Eye (tissue), 1 donor: Measurements from ENCODE around the gene DUOXA1.
A peak's percentile ranks its signal among the peaks of the same experiment; 100 is the strongest.

Experiments
- DNase-seq: peaks from one replicate; pipeline ENCODE4 v3.0.0-alpha.2; 2015

The DUOXA1 gene, protein sequence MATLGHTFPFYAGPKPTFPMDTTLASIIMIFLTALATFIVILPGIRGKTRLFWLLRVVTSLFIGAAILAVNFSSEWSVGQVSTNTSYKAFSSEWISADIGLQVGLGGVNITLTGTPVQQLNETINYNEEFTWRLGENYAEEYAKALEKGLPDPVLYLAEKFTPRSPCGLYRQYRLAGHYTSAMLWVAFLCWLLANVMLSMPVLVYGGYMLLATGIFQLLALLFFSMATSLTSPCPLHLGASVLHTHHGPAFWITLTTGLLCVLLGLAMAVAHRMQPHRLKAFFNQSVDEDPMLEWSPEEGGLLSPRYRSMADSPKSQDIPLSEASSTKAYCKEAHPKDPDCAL

GRCh38 chr15:45129651-45130129 lies at the start of gene DUOXA1, which contains the start of gene DUOX1:
Gene DUOXA1 (minus strand): TSS chr15:45129879. CDS start chr15:45123014, 6,865 bp downstream.
Gene DUOX1 (plus strand): TSS chr15:45129994. CDS start chr15:45131967, 1,973 bp downstream.
- no peak for DNase-seq

- DNase-seq, result no peak
Measured at GRCh38 chr15:45177285-45177684, 47.6 kb upstream of the DUOXA1 start.

GRCh38 chr15:45174577-45174976 lies 44.9 kb upstream of the DUOXA1 start:
- DNase-seq, result no peak

DNA sequence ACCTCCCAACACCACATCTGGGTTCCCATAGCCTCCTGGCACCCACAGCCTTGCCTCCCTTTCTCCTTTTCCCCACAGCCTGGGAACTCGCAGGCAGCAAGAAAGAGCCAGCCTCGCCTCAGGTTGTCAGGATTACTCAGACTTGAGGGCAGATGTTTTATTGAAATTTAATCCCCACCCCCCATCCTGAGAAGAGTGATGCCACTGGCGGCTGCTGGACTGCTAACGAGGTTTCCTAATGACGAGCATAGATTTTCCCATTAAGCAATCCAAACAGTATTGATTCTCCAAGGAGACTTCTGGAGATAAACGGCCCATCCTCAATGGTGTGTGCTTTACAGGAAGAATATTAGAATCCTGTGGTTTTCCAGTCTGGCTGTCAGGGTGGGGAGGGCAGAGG lies 44.4 kb upstream of the DUOXA1 start:
- no peak for DNase-seq

GRCh38 chr15:45171912-45172311 lies 42.2 kb upstream of the DUOXA1 start:
- DNase-seq, result no peak

- DNase-seq, result peak; percentile 67
Measured at GRCh38 chr15:45169608-45170480, 40.2 kb upstream of the DUOXA1 start.

- DNase-seq, result no peak
Measured at GRCh38 chr15:45168751-45169551, 39.3 kb upstream of the DUOXA1 start.

DNA sequence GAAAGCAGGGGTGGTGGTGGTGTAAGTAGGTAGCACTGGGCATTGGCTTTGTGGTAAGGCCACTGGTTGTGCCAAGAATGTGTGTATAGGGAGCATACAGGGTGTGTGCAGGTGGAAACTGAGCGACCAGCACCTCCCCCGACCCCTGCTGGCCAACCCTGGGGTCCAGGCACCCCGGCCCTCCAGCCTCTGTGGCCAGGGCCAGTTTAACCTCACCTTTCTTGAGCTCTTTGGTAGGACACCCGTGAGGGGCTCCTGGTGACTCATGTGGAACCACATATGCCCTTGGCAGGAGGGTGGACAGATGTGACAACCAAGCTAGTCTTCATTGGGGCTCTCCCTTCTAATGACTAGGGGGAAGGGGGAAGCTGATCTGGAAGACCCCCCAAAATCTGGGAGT lies 38.6 kb upstream of the DUOXA1 start:
- DNase-seq, result no peak

DNA sequence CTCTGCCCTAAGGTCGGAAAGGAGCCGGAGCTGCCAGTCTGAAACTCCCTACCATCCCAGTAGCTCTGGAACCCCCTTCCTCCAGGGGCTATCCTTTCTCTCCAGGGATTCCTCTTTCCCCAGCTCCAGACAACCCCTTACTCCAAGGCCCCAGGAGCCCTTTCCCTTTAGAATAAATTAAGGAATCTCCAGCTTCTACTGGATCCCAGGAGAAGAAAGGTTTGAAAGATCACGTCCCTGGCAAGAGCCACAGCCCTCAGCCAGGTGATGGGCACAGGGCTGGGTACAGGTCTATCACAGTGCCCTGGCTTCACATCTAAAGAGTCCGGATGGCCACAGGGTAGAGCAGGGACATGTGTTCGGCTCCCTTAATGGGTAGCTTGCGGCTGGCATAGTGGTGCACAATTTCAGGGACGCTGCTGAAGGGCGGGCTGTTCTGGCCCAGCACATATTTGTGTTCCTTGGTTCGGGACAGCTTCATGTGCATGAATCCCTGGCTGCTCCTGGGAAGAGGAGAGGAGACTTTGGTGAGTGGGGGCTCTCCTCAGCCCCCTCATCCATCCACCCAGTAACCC lies 38.0 kb upstream of the DUOXA1 start:
- no peak for DNase-seq

GRCh38 chr15:45166834-45167630 lies 37.4 kb upstream of the DUOXA1 start:
- peak; percentile 92 for DNase-seq

- DNase-seq, result no peak
Measured at GRCh38 chr15:45165536-45165935, 35.9 kb upstream of the DUOXA1 start.

GRCh38 chr15:45164914-45165313 lies 35.2 kb upstream of the DUOXA1 start:
- no peak for DNase-seq

GRCh38 chr15:45163508-45163856 lies 33.8 kb upstream of the DUOXA1 start:
- no peak for DNase-seq

- peak; percentile 94 for DNase-seq
Measured at GRCh38 chr15:45162771-45163507, 33.3 kb upstream of the DUOXA1 start.

GRCh38 chr15:45161666-45162065 lies 32.0 kb upstream of the DUOXA1 start:
- DNase-seq, result no peak

DNA sequence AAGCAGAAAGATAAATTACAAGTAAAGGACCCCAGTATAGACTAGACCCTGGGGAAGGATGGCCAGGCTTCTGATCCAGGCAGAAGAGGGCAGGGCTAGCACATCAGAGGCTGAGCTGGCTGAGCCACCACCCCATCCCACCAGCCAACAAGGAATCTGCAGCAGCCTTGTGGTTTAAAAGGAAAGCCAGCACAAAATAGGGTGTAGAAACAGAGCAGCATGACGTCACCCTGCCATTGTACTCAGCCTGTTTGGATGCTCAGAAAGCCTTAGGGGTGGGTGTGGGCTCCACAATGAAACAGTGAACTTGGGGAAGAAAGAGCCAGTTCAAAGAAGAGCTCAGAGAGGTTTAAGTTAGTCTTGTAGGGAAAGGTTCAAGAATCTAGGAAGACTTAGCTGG lies 28.3 kb upstream of the DUOXA1 start:
- DNase-seq, result no peak

GRCh38 chr15:45156744-45157455 lies 27.2 kb upstream of the DUOXA1 start:
- DNase-seq, result no peak

DNA sequence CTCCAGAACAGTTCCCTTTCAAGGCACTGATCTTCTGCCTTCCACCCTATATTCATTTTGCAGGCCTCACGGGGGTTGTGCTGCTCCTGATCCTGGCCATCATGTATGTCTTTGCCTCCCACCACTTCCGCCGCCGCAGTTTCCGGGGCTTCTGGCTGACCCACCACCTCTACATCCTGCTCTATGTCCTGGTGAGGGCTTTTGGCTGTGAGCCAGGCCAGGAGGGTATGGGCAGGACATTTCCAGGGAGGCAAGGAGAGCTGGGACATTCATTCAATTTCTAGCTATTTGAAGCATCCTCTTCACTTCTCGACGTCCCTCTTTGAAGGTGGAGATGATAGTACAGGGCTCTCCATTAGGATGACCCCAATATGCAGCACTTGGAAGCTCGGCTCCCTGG lies 26.1 kb upstream of the DUOXA1 start:
- DNase-seq, result no peak

- no peak for DNase-seq
Measured at GRCh38 chr15:45151998-45152828, 22.5 kb upstream of the DUOXA1 start.
